Measurements from ENCODE around the gene CTNNA3. TPM values are rescaled to one million over a fixed set of nuclear protein-coding genes. Genes with fewer than 3 reads are reported as not detected.

The CTNNA3 gene
- total and polyA plus RNA-seq, 2 of the 4 experiments (the other 2 are of a cell fraction), result 0.19 to 0.90 TPM

GRCh38 chr10:67114945-67115344, 581.0 kb downstream of the CTNNA3 start:
- intact Hi-C loops (cut with micrococcal nuclease), result loop anchor here (1.0 kb wide), 1 partner anchor 37 kb away; no protein-coding TSS in a partner anchor
- no peak overlapping the region for H4K5ac ChIP-seq (ENCODE audit: low read depth, low read length)
- no peak overlapping the region for H3K4me2 ChIP-seq (ENCODE audit: low read depth, low read length)
- no peaks in the 10 kb centered on the region for H3K36me3 ChIP-seq (ENCODE audit: control insufficient read depth, insufficient read depth, low read length)
- H4K8ac ChIP-seq (ENCODE audit: low read depth in 2 of 2, low read length in 2 of 2), result no peak overlapping the region
- no peak overlapping the region for H3K14ac ChIP-seq (replicated peaks; ENCODE audit: low read depth, low read length)
- no peak overlapping the region for H2BK15ac ChIP-seq (ENCODE audit: low read depth, low read length)
- no peak overlapping the region for H3K56ac ChIP-seq (ENCODE audit: extremely low read depth, insufficient read depth, low read length)
- ChIA-PET CTCF (no interaction called here), POLR2A (ENCODE audit: unreplicated experiment) (no interaction called here)
- no peaks in the 10 kb centered on the region for H3K9me1 ChIP-seq (ENCODE audit: insufficient read depth, low read length)
- no peak overlapping the region for H2AK5ac ChIP-seq (ENCODE audit: low read depth, low read length)
- no peak overlapping the region for H2AFZ ChIP-seq (replicated peaks; ENCODE audit: low read length, poor library complexity)
- H4K91ac ChIP-seq (ENCODE audit: insufficient read depth, low read depth, low read length), result no peak overlapping the region
- in situ Hi-C loops (cut with MboI; ENCODE audit: low sequenced_read_pairs), result no loop called here
- H2BK120ac ChIP-seq (ENCODE audit: low read depth, low read length), result no peak overlapping the region
- no peak overlapping the region for H3K9ac ChIP-seq (ENCODE audit: low read depth, low read length)
- TF ChIP-seq MAFK (IDR thresholded peaks at IDR 0.05; ENCODE audit: low read depth, low read length), result no peak
- no peaks in the 10 kb centered on the region for H3K79me1 ChIP-seq (ENCODE audit: low read depth in 1 of 2, low read length in 2 of 2)
- H3K27ac ChIP-seq (ENCODE audit: insufficient read depth, low read length), result no peak overlapping the region
- ATAC-seq (ENCODE audit: low read depth), result no peak
- H3K18ac ChIP-seq (ENCODE audit: low read depth, low read length), result no peak overlapping the region
- H3K4me1 ChIP-seq (ENCODE audit: control insufficient read depth, insufficient read depth, low read length), result no peaks in the 10 kb centered on the region
- H3K9me3 ChIP-seq (ENCODE audit: control insufficient read depth, insufficient read depth, low read length), result no peaks in the 10 kb centered on the region
- no peak overlapping the region for H2AK9ac ChIP-seq (replicated peaks; ENCODE audit: low read depth, low read length, poor library complexity)
- DNase-seq, result no peak
- WGBS, 2 experiments (ENCODE audit: extremely low coverage in 2 of 2, insufficient read length in 1 of 2), result no CpG with 5 or more reads among the region's 2 CpGs
- H3K4me3 ChIP-seq (ENCODE audit: insufficient read depth, low read depth, low read length), result no peak overlapping the region
- no peak overlapping the region for H3K23ac ChIP-seq (ENCODE audit: low read depth, low read length)
- no peak overlapping the region for H2BK5ac ChIP-seq (ENCODE audit: low read depth, low read length, poor library complexity, severe bottlenecking)
- no peaks in the 10 kb centered on the region for H4K20me1 ChIP-seq (ENCODE audit: insufficient read depth, low read length)
- dilution Hi-C loops (cut with HindIII; ENCODE audit: low sequenced_read_pairs, unreplicated experiment), result no loop called here
- H3K4ac ChIP-seq (ENCODE audit: low read depth, low read length), result no peak overlapping the region
- no TSS peak for BruUV-seq (replicated peaks)
- H3K27me3 ChIP-seq (ENCODE audit: control insufficient read depth, insufficient read depth, low read length), result no peaks in the 10 kb centered on the region
- no peak overlapping the region for H2BK20ac ChIP-seq (ENCODE audit: low read depth, low read length)
